AG04449 (cell line): ENCODE data around the gene GLIS2.

Experiments used
- CTCF ChIA-PET: fragments of 350-600 bp; formaldehyde crosslinking; extraction: SDS; loops from one replicate; lab custom pipeline; 2021; ENCODE audit warnings: antibody characterized with exemption; lab: Yijun Ruan, JAX
- POLR2A ChIA-PET: fragments of 400-600, 350-600 bp; formaldehyde crosslinking; extraction: SDS; loops from one replicate; lab custom pipeline; 2020; ENCODE audit warnings: antibody characterized with exemption, inconsistent platforms; lab: Yijun Ruan, JAX
- DNase-seq: peaks from one replicate; pipeline ENCODE4 v3.0.0-alpha.2; 2010; ENCODE audit warnings: low read depth, low spot score
- H3K4me3 ChIP-seq: 2 replicates; pipeline ENCODE4 v1.5.1; 2011; ENCODE audit warnings: low read depth, mild to moderate bottlenecking, control low read depth, low read length
- CTCF ChIP-seq: IDR thresholded peaks from one replicate; pipeline ENCODE4 v1.5.1; 2011; ENCODE audit warnings: mild to moderate bottlenecking, moderate library complexity, low read length, control low read depth, inconsistent platforms; ENCODE audit not compliant: insufficient read depth; ENCODE audit errors: missing control alignments

Gene GLIS2

GRCh38 chr16:4291699-4292098 lies 24.2 kb upstream of the GLIS2 start:
- ChIA-PET CTCF (interaction anchor here (2.6 to 7.1 kb wide), 4 partner anchors 15 to 112 kb away, joined by 8 to 104 read pairs (median 34); no protein-coding TSS in a partner anchor), POLR2A (no interaction called here)
- no peak overlapping the region for H3K4me3 ChIP-seq
- DNase-seq: no peak
- no peak for TF ChIP-seq CTCF

- DNase-seq: no peak
- no peak for TF ChIP-seq CTCF
- ChIA-PET POLR2A (interaction anchor here (0.6 to 1.2 kb wide), 3 partner anchors 22 to 76 kb away, joined by 3 to 4 read pairs (median 3); partner anchors contain the start of gene GLIS2), CTCF (interaction anchor here (1.0 to 4.9 kb wide), 8 partner anchors 9 to 110 kb away, joined by 3 to 24 read pairs (median 4); no protein-coding TSS in a partner anchor)
- no peak overlapping the region for H3K4me3 ChIP-seq
These were observed 22.6 kb upstream of the GLIS2 start for GRCh38 chr16:4293181-4293716.

- ChIA-PET POLR2A (interaction anchor here (1.2 kb wide), 1 partner anchor 22 kb away, joined by 3 read pairs; the partner anchor contains the start of gene GLIS2), CTCF (interaction anchor here (0.9 to 4.9 kb wide), 8 partner anchors 10 to 109 kb away, joined by 3 to 24 read pairs (median 4); no protein-coding TSS in a partner anchor)
- peak overlapping the region; percentile 43 for H3K4me3 ChIP-seq
- TF ChIP-seq CTCF: no peak
- DNase-seq: no peak
These were observed 21.9 kb upstream of the GLIS2 start for GRCh38 chr16:4293822-4294457.

- ChIA-PET CTCF (interaction anchor here (0.9 to 6.3 kb wide), 5 partner anchors 10 to 108 kb away, joined by 3 to 55 read pairs (median 19); no protein-coding TSS in a partner anchor), POLR2A (no interaction called here)
- no peak for TF ChIP-seq CTCF
- no peak for DNase-seq
- H3K4me3 ChIP-seq: no peak overlapping the region
These were observed 20.3 kb upstream of the GLIS2 start for GRCh38 chr16:4295581-4295980.

- ChIA-PET POLR2A (no interaction called here), CTCF (interaction anchor here (0.6 to 6.3 kb wide), 11 partner anchors 8 to 106 kb away, joined by 3 to 55 read pairs (median 4); no protein-coding TSS in a partner anchor)
- no peak for TF ChIP-seq CTCF
- H3K4me3 ChIP-seq: no peak overlapping the region
- no peak for DNase-seq
These were observed 18.4 kb upstream of the GLIS2 start for GRCh38 chr16:4297480-4297879.
